ENCODE results near the gene GSE1.

Gene GSE1

DNA sequence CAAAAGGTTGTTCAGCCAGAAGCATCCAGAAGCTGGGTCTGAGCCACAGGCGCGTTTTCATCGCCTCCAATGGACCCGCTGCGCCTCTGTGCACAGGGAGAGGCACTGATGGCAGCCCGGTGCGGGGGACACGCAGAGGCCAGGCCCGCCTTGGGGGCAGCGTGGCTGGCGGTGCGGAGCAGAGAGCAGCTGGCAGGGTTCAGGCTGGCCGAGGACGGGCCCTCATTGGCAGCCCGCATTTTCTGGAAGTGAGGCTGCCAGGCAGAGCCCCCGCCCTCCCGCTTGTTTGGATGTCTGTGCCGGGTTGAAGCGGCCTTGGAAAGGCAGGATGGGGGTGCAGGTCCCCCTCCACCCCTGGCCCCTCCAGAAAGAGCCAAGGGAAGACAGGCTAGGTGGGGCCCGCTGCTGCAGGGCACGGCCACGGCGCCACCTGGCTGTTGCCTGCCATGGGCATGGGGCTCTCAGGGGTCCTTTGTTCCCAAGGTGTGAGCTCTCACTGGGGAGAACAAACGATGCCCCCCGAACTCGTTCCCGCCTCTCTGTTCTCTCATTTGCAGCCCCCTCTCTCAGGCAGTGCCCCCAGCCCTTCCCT lies 18.8 kb downstream of the GSE1 start:
- Histone ChIP-seq H3K27ac (ENCODE audit: low read length, poor library complexity, severe bottlenecking) (no peak overlapping the region), H4K8ac (ENCODE audit: low read length) (no peak overlapping the region), H2AFZ (ENCODE audit: low read depth, low read length) (no peak overlapping the region), H3K9ac (ENCODE audit: low read length) (no peak overlapping the region), H3K4me2 (ENCODE audit: low read length, poor library complexity, severe bottlenecking) (no peak overlapping the region), H3K14ac (ENCODE audit: low read length in 2 of 2) (no peak overlapping the region), H3K79me1 (replicated peaks; ENCODE audit: low read length, poor library complexity, severe bottlenecking) (peaks cover 58% of the 10 kb centered on the region), H3K18ac (ENCODE audit: low read depth in 1 of 2, low read length in 2 of 2) (no peak overlapping the region), H3K27me3 (ENCODE audit: control insufficient read depth in 1 of 2, insufficient read depth in 1 of 2, low read length in 2 of 2) (no peaks in the 10 kb centered on the region), H3K9me3 (ENCODE audit: control insufficient read depth, low read length) (peaks cover 8% of the 10 kb centered on the region), H2AK5ac (ENCODE audit: low read length, severe bottlenecking) (no peak overlapping the region), H3K23ac (ENCODE audit: low read length in 2 of 2) (no peak overlapping the region), H4K91ac (ENCODE audit: low read length) (no peak overlapping the region), H2BK5ac (ENCODE audit: low read depth, low read length, poor library complexity, severe bottlenecking) (no peak overlapping the region), H2BK12ac (ENCODE audit: low read length in 2 of 2) (no peak overlapping the region), H2BK120ac (ENCODE audit: low read depth, low read length) (no peak overlapping the region), H3K36me3 (ENCODE audit: control insufficient read depth in 1 of 2, insufficient read depth in 2 of 2, low read depth in 1 of 2, low read length in 2 of 2) (peaks cover 0 to 61% of the 10 kb centered on the region in 2 experiments), H2BK15ac (ENCODE audit: low read depth, poor library complexity, severe bottlenecking) (no peak overlapping the region), H3K4ac (ENCODE audit: low read depth in 1 of 2, low read length in 2 of 2) (no peak overlapping the region), H3K4me3 (ENCODE audit: insufficient read depth in 1 of 2, low read depth in 1 of 2, low read length in 2 of 2) (no peak overlapping the region), H3K4me1 (ENCODE audit: control insufficient read depth, insufficient read depth, low read depth, low read length) (peaks cover 37% of the 10 kb centered on the region)
- 91% methylated on average over 27 of the region's 27 CpGs for whole genome bisulfite sequencing
- no peak for DNase-seq

- no peak overlapping the region for H3K23ac ChIP-seq (ENCODE audit: low read length in 2 of 2)
- H3K9me3 ChIP-seq (ENCODE audit: control insufficient read depth, low read length) = peaks cover 8% of the 10 kb centered on the region
- WGBS = 95% methylated on average over 35 of the region's 35 CpGs
Observed at GRCh38 chr16:85632709-85633437, 19.8 kb downstream of the GSE1 start.

DNA sequence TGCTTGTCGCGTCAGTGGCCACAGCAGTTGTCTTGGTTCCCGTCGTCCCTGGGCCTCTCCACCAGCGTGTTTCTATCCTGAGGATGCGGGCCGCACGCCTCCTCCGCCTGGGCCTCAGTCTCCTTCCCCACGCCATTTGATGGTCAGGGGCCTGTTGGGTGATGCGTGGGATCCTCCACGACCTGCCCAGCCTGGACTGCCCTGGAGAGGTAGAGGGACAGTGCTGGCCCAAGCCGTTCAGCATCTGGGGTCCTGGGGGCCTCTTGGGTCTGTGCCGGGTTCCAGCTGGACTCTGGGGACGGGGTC lies 20.3 kb downstream of the GSE1 start:
- peaks cover 61% of the 10 kb centered on the region for H3K79me1 ChIP-seq (replicated peaks; ENCODE audit: low read length, poor library complexity, severe bottlenecking)
- WGBS = 97% methylated on average over 15 of the region's 15 CpGs
- no peak overlapping the region for H2BK5ac ChIP-seq (ENCODE audit: low read depth, low read length, poor library complexity, severe bottlenecking)

More at GRCh38 chr16:85632709-85633437, 19.8 kb downstream of the GSE1 start:
- no peak overlapping the region for H2AFZ ChIP-seq (ENCODE audit: low read depth, low read length)
- no peak overlapping the region for H3K9ac ChIP-seq (ENCODE audit: low read length)
- peaks cover 0 to 70% of the 10 kb centered on the region in 2 experiments for H3K36me3 ChIP-seq (ENCODE audit: control insufficient read depth in 1 of 2, insufficient read depth in 2 of 2, low read depth in 1 of 2, low read length in 2 of 2)
- H3K4me1 ChIP-seq (ENCODE audit: control insufficient read depth, insufficient read depth, low read depth, low read length) = peaks cover 35% of the 10 kb centered on the region
- DNase-seq = no peak
- no peak overlapping the region for H4K91ac ChIP-seq (ENCODE audit: low read length)
- H3K14ac ChIP-seq (ENCODE audit: low read length in 2 of 2) = no peak overlapping the region
- H3K4me3 ChIP-seq (ENCODE audit: insufficient read depth in 1 of 2, low read depth in 1 of 2, low read length in 2 of 2) = no peak overlapping the region
- H4K8ac ChIP-seq (ENCODE audit: low read length) = no peak overlapping the region
- no peak overlapping the region for H3K27ac ChIP-seq (ENCODE audit: low read length, poor library complexity, severe bottlenecking)
- no peak overlapping the region for H3K4ac ChIP-seq (ENCODE audit: low read depth in 1 of 2, low read length in 2 of 2)
- H2AK5ac ChIP-seq (ENCODE audit: low read length, severe bottlenecking) = no peak overlapping the region
- H3K79me1 ChIP-seq (replicated peaks; ENCODE audit: low read length, poor library complexity, severe bottlenecking) = peaks cover 61% of the 10 kb centered on the region
- H3K18ac ChIP-seq (ENCODE audit: low read depth in 1 of 2, low read length in 2 of 2) = no peak overlapping the region
- H2BK120ac ChIP-seq (ENCODE audit: low read depth, low read length) = no peak overlapping the region
- no peak overlapping the region for H2BK5ac ChIP-seq (ENCODE audit: low read depth, low read length, poor library complexity, severe bottlenecking)
- H3K4me2 ChIP-seq (ENCODE audit: low read length, poor library complexity, severe bottlenecking) = no peak overlapping the region
- H2BK12ac ChIP-seq (ENCODE audit: low read length in 2 of 2) = no peak overlapping the region
- no peak overlapping the region for H2BK15ac ChIP-seq (ENCODE audit: low read depth, poor library complexity, severe bottlenecking)
- no peaks in the 10 kb centered on the region for H3K27me3 ChIP-seq (ENCODE audit: control insufficient read depth in 1 of 2, insufficient read depth in 1 of 2, low read length in 2 of 2)

DNA sequence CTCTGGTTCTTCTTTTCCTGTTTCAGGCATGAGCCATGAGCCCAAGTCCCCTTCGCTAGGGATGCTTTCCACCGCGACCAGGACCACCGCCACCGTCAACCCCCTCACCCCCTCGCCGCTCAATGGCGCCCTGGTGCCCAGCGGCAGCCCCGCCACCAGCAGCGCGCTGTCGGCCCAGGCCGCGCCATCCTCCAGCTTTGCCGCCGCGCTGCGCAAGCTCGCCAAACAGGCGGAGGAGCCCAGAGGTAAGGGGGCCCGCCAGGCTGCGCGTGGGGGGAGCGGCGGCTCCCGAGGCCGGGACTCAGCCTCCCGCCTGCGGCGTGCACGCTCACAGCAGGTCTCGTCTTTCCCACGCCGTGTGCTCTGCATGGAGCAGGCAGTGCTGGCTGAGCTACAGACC lies 20.8 kb downstream of the GSE1 start:
- 96% methylated on average over 35 of the region's 35 CpGs for WGBS
- H2BK5ac ChIP-seq (ENCODE audit: low read depth, low read length, poor library complexity, severe bottlenecking) = no peak overlapping the region
- no peak overlapping the region for H3K23ac ChIP-seq (ENCODE audit: low read length in 2 of 2)
- H3K4me3 ChIP-seq (ENCODE audit: insufficient read depth in 1 of 2, low read depth in 1 of 2, low read length in 2 of 2) = no peak overlapping the region
- H2BK15ac ChIP-seq (ENCODE audit: low read depth, poor library complexity, severe bottlenecking) = no peak overlapping the region
- H3K4me1 ChIP-seq (ENCODE audit: control insufficient read depth, insufficient read depth, low read depth, low read length) = peaks cover 33% of the 10 kb centered on the region
- no peak overlapping the region for H3K18ac ChIP-seq (ENCODE audit: low read depth in 1 of 2, low read length in 2 of 2)
- H3K9ac ChIP-seq (ENCODE audit: low read length) = no peak overlapping the region
- H3K36me3 ChIP-seq (ENCODE audit: control insufficient read depth in 1 of 2, insufficient read depth in 2 of 2, low read depth in 1 of 2, low read length in 2 of 2) = peaks cover 0 to 75% of the 10 kb centered on the region in 2 experiments
- H4K91ac ChIP-seq (ENCODE audit: low read length) = no peak overlapping the region
- peaks cover 8% of the 10 kb centered on the region for H3K9me3 ChIP-seq (ENCODE audit: control insufficient read depth, low read length)
- DNase-seq = no peak
- no peak overlapping the region for H3K27ac ChIP-seq (ENCODE audit: low read length, poor library complexity, severe bottlenecking)
- H3K14ac ChIP-seq (ENCODE audit: low read length in 2 of 2) = no peak overlapping the region
- H2AFZ ChIP-seq (ENCODE audit: low read depth, low read length) = no peak overlapping the region
- H2BK120ac ChIP-seq (ENCODE audit: low read depth, low read length) = no peak overlapping the region
- H3K79me1 ChIP-seq (replicated peaks; ENCODE audit: low read length, poor library complexity, severe bottlenecking) = peaks cover 61% of the 10 kb centered on the region
- H3K27me3 ChIP-seq (ENCODE audit: control insufficient read depth in 1 of 2, insufficient read depth in 1 of 2, low read length in 2 of 2) = no peaks in the 10 kb centered on the region
- no peak overlapping the region for H3K4ac ChIP-seq (ENCODE audit: low read depth in 1 of 2, low read length in 2 of 2)
- no peak overlapping the region for H3K4me2 ChIP-seq (ENCODE audit: low read length, poor library complexity, severe bottlenecking)
- H2BK12ac ChIP-seq (ENCODE audit: low read length in 2 of 2) = no peak overlapping the region
- H4K8ac ChIP-seq (ENCODE audit: low read length) = no peak overlapping the region
- H2AK5ac ChIP-seq (ENCODE audit: low read length, severe bottlenecking) = no peak overlapping the region

More for the DNA sequence above, 20.3 kb downstream of the GSE1 start:
- Histone ChIP-seq H2BK15ac (ENCODE audit: low read depth, poor library complexity, severe bottlenecking) (no peak overlapping the region), H4K91ac (ENCODE audit: low read length) (no peak overlapping the region), H3K14ac (ENCODE audit: low read length in 2 of 2) (no peak overlapping the region), H2BK120ac (ENCODE audit: low read depth, low read length) (no peak overlapping the region), H3K27ac (ENCODE audit: low read length, poor library complexity, severe bottlenecking) (no peak overlapping the region), H2AK5ac (ENCODE audit: low read length, severe bottlenecking) (no peak overlapping the region), H3K9ac (ENCODE audit: low read length) (no peak overlapping the region), H4K8ac (ENCODE audit: low read length) (no peak overlapping the region), H3K36me3 (ENCODE audit: control insufficient read depth in 1 of 2, insufficient read depth in 2 of 2, low read depth in 1 of 2, low read length in 2 of 2) (peaks cover 0 to 75% of the 10 kb centered on the region in 2 experiments), H3K4me1 (ENCODE audit: control insufficient read depth, insufficient read depth, low read depth, low read length) (peaks cover 34% of the 10 kb centered on the region), H2AFZ (ENCODE audit: low read depth, low read length) (no peak overlapping the region), H3K9me3 (ENCODE audit: control insufficient read depth, low read length) (peaks cover 8% of the 10 kb centered on the region), H3K4me3 (ENCODE audit: insufficient read depth in 1 of 2, low read depth in 1 of 2, low read length in 2 of 2) (no peak overlapping the region), H3K4ac (ENCODE audit: low read depth in 1 of 2, low read length in 2 of 2) (no peak overlapping the region), H3K27me3 (ENCODE audit: control insufficient read depth in 1 of 2, insufficient read depth in 1 of 2, low read length in 2 of 2) (no peaks in the 10 kb centered on the region), H2BK12ac (ENCODE audit: low read length in 2 of 2) (no peak overlapping the region), H3K18ac (ENCODE audit: low read depth in 1 of 2, low read length in 2 of 2) (no peak overlapping the region), H3K4me2 (ENCODE audit: low read length, poor library complexity, severe bottlenecking) (no peak overlapping the region), H3K23ac (ENCODE audit: low read length in 2 of 2) (no peak overlapping the region)
- DNase-seq = no peak

Measured in mesenchymal stem cell (in vitro differentiated cells and primary cell).